Keratinocyte (primary cell): ENCODE data around the gene BET1. TPM values are rescaled to one million over a fixed set of nuclear protein-coding genes. Genes with fewer than 3 reads are reported as not detected.

Source experiments
- DNase-seq: peaks from one replicate; pipeline ENCODE4 v3.0.0-alpha.2; 2011; ENCODE audit warnings: low read depth, missing footprints, low spot score
- FAIRE-seq: peaks from 2 replicates; lab custom pipeline; 2011; peaks lifted over from hg19 to GRCh38; lab: Jason Lieb, UNC
- H2AFZ ChIP-seq: 2 replicates; pipeline ENCODE4 v1.6.0; 2012; ENCODE audit warnings: low read length, control low read depth, inconsistent platforms; ENCODE audit not compliant: control insufficient read depth
- H3K27ac ChIP-seq: 2 replicates; pipeline ENCODE4 v1.5.1; 2011; ENCODE audit warnings: low read length; ENCODE audit not compliant: control insufficient read depth, insufficient read depth
- H3K27me3 ChIP-seq: 3 replicates; pipeline ENCODE4 v1.6.0; 2011; ENCODE audit warnings: low read length; ENCODE audit not compliant: control insufficient read depth, insufficient read depth; ENCODE audit errors: extremely low read depth
- H3K36me3 ChIP-seq, 2 experiments: 2 replicates in 1 of 2; 3 replicates in 1 of 2; pipeline ENCODE4 v1.5.1; 2011; ENCODE audit warnings: low read length in 2 of 2, mild to moderate bottlenecking in 1 of 2; ENCODE audit not compliant: control insufficient read depth in 2 of 2, insufficient read depth in 2 of 2; ENCODE audit errors: extremely low read depth in 1 of 2
- H3K4me1 ChIP-seq: 3 replicates; pipeline ENCODE4 v1.5.1; 2011; ENCODE audit warnings: low read length; ENCODE audit not compliant: control insufficient read depth, insufficient read depth; ENCODE audit errors: extremely low read depth
- H3K4me2 ChIP-seq: 3 replicates; pipeline ENCODE4 v1.6.0; 2011; ENCODE audit warnings: low read depth, low read length; ENCODE audit not compliant: control insufficient read depth, insufficient read depth; ENCODE audit errors: extremely low read depth
- H3K4me3 ChIP-seq, 3 experiments: fragments of 200-600 bp in 1 of 3; sonication (generic) in 1 of 3; 2 replicates in 2 of 3; 3 replicates in 1 of 3; pipeline ENCODE4 v1.5.1; 2011 to 2016; ENCODE audit warnings: low read length in 3 of 3, mild to moderate bottlenecking in 3 of 3, control low read depth in 2 of 3, inconsistent platforms in 1 of 3, low read depth in 1 of 3, mixed read lengths in 1 of 3, mixed run types in 1 of 3, moderate library complexity in 1 of 3; ENCODE audit not compliant: control insufficient read depth in 2 of 3, insufficient read depth in 2 of 3; ENCODE audit errors: extremely low read depth in 1 of 3
- H3K79me2 ChIP-seq: 2 replicates; pipeline ENCODE4 v1.6.0; 2012; ENCODE audit warnings: low read length; ENCODE audit not compliant: control insufficient read depth, insufficient read depth
- H3K9ac ChIP-seq: 3 replicates; pipeline ENCODE4 v1.6.0; 2011; ENCODE audit warnings: low read length; ENCODE audit not compliant: control insufficient read depth, insufficient read depth; ENCODE audit errors: extremely low read depth
- H3K9me1 ChIP-seq: 3 replicates; pipeline ENCODE4 v1.6.0; 2011; ENCODE audit warnings: low read length; ENCODE audit not compliant: control insufficient read depth, insufficient read depth; ENCODE audit errors: extremely low read depth
- H3K9me3 ChIP-seq: 2 replicates; pipeline ENCODE4 v1.5.1; 2012; ENCODE audit warnings: low read depth, low read length; ENCODE audit not compliant: control insufficient read depth
- H4K20me1 ChIP-seq: 3 replicates; pipeline ENCODE4 v1.6.0; 2011; ENCODE audit warnings: low read length; ENCODE audit not compliant: control insufficient read depth, insufficient read depth; ENCODE audit errors: extremely low read depth
- CTCF ChIP-seq, 3 experiments: IDR thresholded peaks in 1 of 3; conservative IDR thresholded peaks in 1 of 3; optimal IDR thresholded peaks in 1 of 3; 2 replicates in 2 of 3; 3 replicates in 1 of 3; pipeline versions ENCODE3 to v1.5.1; 2011; ENCODE audit warnings: low read length in 3 of 3, mild to moderate bottlenecking in 3 of 3, moderate library complexity in 2 of 3, control low read depth in 1 of 3, inconsistent platforms in 1 of 3; ENCODE audit not compliant: insufficient read depth in 2 of 3; ENCODE audit errors: extremely low read depth in 1 of 3
- EZH2 ChIP-seq: IDR thresholded peaks from one replicate; pipeline ENCODE4 v1.6.1; 2012; ENCODE audit warnings: inconsistent platforms, mild to moderate bottlenecking, low read length, moderate library complexity
- dilution Hi-C: fragments of 300-500 bp; cut with MboI; formaldehyde crosslinking; loops from one replicate; pipeline ENCODE4 v1.7.0; 2020; ENCODE audit warnings: low sequenced_read_pairs; ENCODE audit not compliant: extremely low pct_ligation_motif_present
- polyA plus RNA-seq, 5 experiments: library from polyadenylated mRNA; depleted of rRNA in 3 of 5; stranded (reverse) in 3 of 5; stranded (forward) in 1 of 5; unstranded in 1 of 5; fragments of >200 nt; gene quantifications; 1 replicate in 1 of 5; 2 replicates in 3 of 5; 3 replicates in 1 of 5; pipeline versions ENCODE4 v1.2.1 to v1.2.3, GENCODE V29; 2011 to 2012; ENCODE audit warnings: missing spikeins in 2 of 5, low read depth in 1 of 5, low replicate concordance in 1 of 5

Gene BET1
- polyA plus RNA-seq, 1 donor (not counting 4 experiments of a cell fraction or from before 2014, with no cell fraction given) = 38.1 TPM

- Histone ChIP-seq H3K79me2 (no peaks in the 10 kb centered on the region), H3K4me3 (no peak overlapping the region), H3K27ac (no peak overlapping the region), H3K9me1 (no peaks in the 10 kb centered on the region), H3K4me2 (no peak overlapping the region), H3K36me3 (no peaks in the 10 kb centered on the region), H3K9ac (no peak overlapping the region), H2AFZ (no peak overlapping the region), H4K20me1 (no peaks in the 10 kb centered on the region), H3K27me3 (no peaks in the 10 kb centered on the region), H3K9me3 (no peaks in the 10 kb centered on the region), H3K4me1 (peaks cover 9% of the 10 kb centered on the region)
- FAIRE-seq (peak; percentile 93), DNase-seq (peak; percentile 33)
- dilution Hi-C loops = no loop called here
- no peak for TF ChIP-seq EZH2
Observed at GRCh38 chr7:94043299-94043698, 39.1 kb upstream of the BET1 start.

- H3K9me3 ChIP-seq = no peaks in the 10 kb centered on the region
- dilution Hi-C loops = no loop called here
- H3K9ac ChIP-seq = no peak overlapping the region
- no peaks in the 10 kb centered on the region for H4K20me1 ChIP-seq
- no peaks in the 10 kb centered on the region for H3K9me1 ChIP-seq
- no peak overlapping the region for H3K27ac ChIP-seq
- H3K4me2 ChIP-seq = no peak overlapping the region
- DNase-seq (no peak), FAIRE-seq (no peak)
- H3K4me1 ChIP-seq = peaks cover 9% of the 10 kb centered on the region
- no peaks in the 10 kb centered on the region for H3K27me3 ChIP-seq
- TF ChIP-seq EZH2 (no peak), CTCF (optimal IDR thresholded peaks at IDR 0.05 in 1 of 3, IDR thresholded peaks at IDR 0.05 in 1 of 3, conservative IDR thresholded peaks at IDR 0.05 in 1 of 3; ENCODE audit: extremely low read depth in 1 of 3, insufficient read depth in 2 of 3, low read length in 3 of 3) (no peak)
- no peak overlapping the region for H2AFZ ChIP-seq
- no peak overlapping the region for H3K4me3 ChIP-seq
- no peaks in the 10 kb centered on the region for H3K36me3 ChIP-seq
- no peaks in the 10 kb centered on the region for H3K79me2 ChIP-seq
Observed at GRCh38 chr7:94042381-94042780, 38.2 kb upstream of the BET1 start.

GRCh38 chr7:94041529-94041928 is 37.4 kb upstream of the BET1 start:
- H3K9me3 ChIP-seq = no peaks in the 10 kb centered on the region
- no peak for FAIRE-seq
- H3K27ac ChIP-seq = no peak overlapping the region
- H3K27me3 ChIP-seq = peaks cover 3% of the 10 kb centered on the region
- no peak overlapping the region for H3K9ac ChIP-seq
- no peak overlapping the region for H2AFZ ChIP-seq
- no peak for TF ChIP-seq EZH2
- TF ChIP-seq CTCF (optimal IDR thresholded peaks at IDR 0.05 in 1 of 3, IDR thresholded peaks at IDR 0.05 in 1 of 3, conservative IDR thresholded peaks at IDR 0.05 in 1 of 3; ENCODE audit: extremely low read depth in 1 of 3, insufficient read depth in 2 of 3, low read length in 3 of 3) = no peak
- no peaks in the 10 kb centered on the region for H4K20me1 ChIP-seq
- no peaks in the 10 kb centered on the region for H3K9me1 ChIP-seq
- peaks cover 9% of the 10 kb centered on the region for H3K4me1 ChIP-seq
- no peak overlapping the region for H3K4me2 ChIP-seq
- H3K4me3 ChIP-seq = no peak overlapping the region
- dilution Hi-C loops = no loop called here
- no peaks in the 10 kb centered on the region for H3K79me2 ChIP-seq
- H3K36me3 ChIP-seq = no peaks in the 10 kb centered on the region
- DNase-seq = no peak
